Measurements from ENCODE around the gene PPT1. TPM values are rescaled to one million over a fixed set of nuclear protein-coding genes. Genes with fewer than 3 reads are reported as not detected.

Gene PPT1
- total RNA-seq, 1 experiment from 2014 or later = 57.8 TPM

DNA sequence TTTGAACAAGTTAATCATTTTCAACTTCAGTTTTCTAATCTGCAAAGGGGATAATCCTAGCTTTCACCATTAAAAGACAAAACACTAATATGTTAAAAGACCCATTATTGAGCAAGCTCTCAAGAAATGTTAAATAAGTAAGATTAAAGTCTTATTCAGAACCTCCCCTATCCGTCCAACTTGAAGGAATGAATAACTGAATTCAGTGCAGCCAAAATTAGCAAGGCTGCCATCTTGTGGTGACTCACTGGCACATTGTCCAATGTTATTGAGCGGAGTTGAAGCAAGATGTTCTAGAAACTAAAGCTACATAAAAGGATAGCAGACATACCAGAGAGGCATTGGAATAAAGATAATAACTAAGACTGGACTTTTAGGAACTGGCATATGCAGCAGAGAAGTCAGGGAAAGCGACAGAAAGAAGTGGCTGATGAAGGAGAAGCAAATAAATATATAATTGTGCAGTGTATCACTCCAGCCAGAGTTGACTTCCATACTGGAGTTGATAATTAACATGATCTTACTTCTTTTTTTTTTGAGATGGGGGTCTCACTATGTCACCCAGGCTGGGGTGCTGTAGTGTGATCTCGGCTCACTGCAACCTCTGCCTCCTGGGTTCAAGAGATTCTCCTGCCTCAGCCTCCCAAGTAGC, 64.7 kb downstream of the PPT1 start:
- DNase-seq = peak; percentile 60
- CTCF ChIA-PET = interaction anchor here (1.0 to 5.3 kb wide), 5 partner anchors 51 to 130 kb away, joined by 3 to 36 read pairs (median 7); no protein-coding TSS in a partner anchor
- Mint-ChIP-seq H3K36me3 (ENCODE audit: insufficient read depth, unreplicated experiment) (no peaks in the 10 kb centered on the region), H3K27ac (ENCODE audit: unreplicated experiment) (no peak overlapping the region), H3K4me1 (ENCODE audit: low read depth, unreplicated experiment) (peaks cover 19% of the 10 kb centered on the region), H3K9me3 (ENCODE audit: low read depth, unreplicated experiment) (no peaks in the 10 kb centered on the region), H3K4me3 (ENCODE audit: low read depth, unreplicated experiment) (no peak overlapping the region), H3K27me3 (ENCODE audit: unreplicated experiment) (peaks cover 17% of the 10 kb centered on the region)
- BruUV-seq (replicated peaks) = no TSS peak
- TF ChIP-seq, protein P1, sequence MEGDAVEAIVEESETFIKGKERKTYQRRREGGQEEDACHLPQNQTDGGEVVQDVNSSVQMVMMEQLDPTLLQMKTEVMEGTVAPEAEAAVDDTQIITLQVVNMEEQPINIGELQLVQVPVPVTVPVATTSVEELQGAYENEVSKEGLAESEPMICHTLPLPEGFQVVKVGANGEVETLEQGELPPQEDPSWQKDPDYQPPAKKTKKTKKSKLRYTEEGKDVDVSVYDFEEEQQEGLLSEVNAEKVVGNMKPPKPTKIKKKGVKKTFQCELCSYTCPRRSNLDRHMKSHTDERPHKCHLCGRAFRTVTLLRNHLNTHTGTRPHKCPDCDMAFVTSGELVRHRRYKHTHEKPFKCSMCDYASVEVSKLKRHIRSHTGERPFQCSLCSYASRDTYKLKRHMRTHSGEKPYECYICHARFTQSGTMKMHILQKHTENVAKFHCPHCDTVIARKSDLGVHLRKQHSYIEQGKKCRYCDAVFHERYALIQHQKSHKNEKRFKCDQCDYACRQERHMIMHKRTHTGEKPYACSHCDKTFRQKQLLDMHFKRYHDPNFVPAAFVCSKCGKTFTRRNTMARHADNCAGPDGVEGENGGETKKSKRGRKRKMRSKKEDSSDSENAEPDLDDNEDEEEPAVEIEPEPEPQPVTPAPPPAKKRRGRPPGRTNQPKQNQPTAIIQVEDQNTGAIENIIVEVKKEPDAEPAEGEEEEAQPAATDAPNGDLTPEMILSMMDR (IDR thresholded peaks at IDR 0.05; ENCODE audit: unreplicated experiment) = peak; percentile 50
- intact Hi-C loops (cut with micrococcal nuclease; ENCODE audit: unreplicated experiment) = loop anchor here (1.0 to 5.0 kb wide), 3 partner anchors 45 to 216 kb away; no protein-coding TSS in a partner anchor

- peak; percentile 47 for DNase-seq
- peaks cover 17% of the 10 kb centered on the region for H3K27me3 Mint-ChIP-seq (ENCODE audit: unreplicated experiment)
- no peak overlapping the region for H3K4me3 Mint-ChIP-seq (ENCODE audit: low read depth, unreplicated experiment)
- CTCF ChIA-PET = interaction anchor here (1.1 to 5.3 kb wide), 3 partner anchors 9 to 129 kb away, joined by 4 to 36 read pairs (median 8); partner anchors contain the start of gene MYCL
- no peak overlapping the region for H3K27ac Mint-ChIP-seq (ENCODE audit: unreplicated experiment)
- H3K36me3 Mint-ChIP-seq (ENCODE audit: insufficient read depth, unreplicated experiment) = no peaks in the 10 kb centered on the region
- peaks cover 3% of the 10 kb centered on the region for H3K9me3 Mint-ChIP-seq (ENCODE audit: low read depth, unreplicated experiment)
- peaks cover 19% of the 10 kb centered on the region for H3K4me1 Mint-ChIP-seq (ENCODE audit: low read depth, unreplicated experiment)
- TF ChIP-seq, protein P1 (IDR thresholded peaks at IDR 0.05; ENCODE audit: unreplicated experiment) = no peak
- intact Hi-C loops (cut with micrococcal nuclease; ENCODE audit: unreplicated experiment) = loop anchor here (5.0 kb wide), 1 partner anchor 43 kb away; no protein-coding TSS in a partner anchor
- BruUV-seq (replicated peaks) = no TSS peak
These were observed 66.4 kb downstream of the PPT1 start for GRCh38 chr1:40030528-40031135.

DNA sequence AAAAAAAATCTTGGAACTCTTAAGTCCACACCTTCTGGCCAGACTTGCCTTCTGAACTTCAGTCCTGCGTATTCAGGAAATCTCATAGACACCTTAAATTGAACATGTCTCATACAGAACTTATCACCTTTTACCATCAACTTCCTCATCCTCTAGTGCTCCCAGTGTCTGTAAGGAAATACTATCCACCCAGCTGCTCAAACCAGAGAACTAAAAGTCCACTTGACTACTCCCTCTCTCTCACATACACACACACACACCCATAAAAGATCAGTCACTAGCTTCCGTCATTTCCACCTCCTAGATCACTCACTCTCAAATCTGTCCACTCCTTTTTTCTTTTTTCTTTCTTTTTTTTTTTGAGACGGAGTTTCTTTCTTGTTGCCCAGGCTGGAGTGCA, 67.4 kb downstream of the PPT1 start:
- Mint-ChIP-seq H3K9me3 (ENCODE audit: low read depth, unreplicated experiment) (peaks cover 3% of the 10 kb centered on the region), H3K36me3 (ENCODE audit: insufficient read depth, unreplicated experiment) (no peaks in the 10 kb centered on the region), H3K4me1 (ENCODE audit: low read depth, unreplicated experiment) (peaks cover 19% of the 10 kb centered on the region), H3K27ac (ENCODE audit: unreplicated experiment) (no peak overlapping the region), H3K4me3 (ENCODE audit: low read depth, unreplicated experiment) (no peak overlapping the region), H3K27me3 (ENCODE audit: unreplicated experiment) (peaks cover 17% of the 10 kb centered on the region)
- intact Hi-C loops (cut with micrococcal nuclease; ENCODE audit: unreplicated experiment) = loop anchor here (5.0 kb wide), 1 partner anchor 42 kb away; no protein-coding TSS in a partner anchor
- DNase-seq = no peak
- BruUV-seq (replicated peaks) = no TSS peak
- CTCF ChIA-PET = interaction anchor here (0.6 to 2.0 kb wide), 3 partner anchors 10 to 128 kb away, joined by 3 to 8 read pairs (median 4); partner anchors contain the start of gene MYCL
- TF ChIP-seq, protein P1 (IDR thresholded peaks at IDR 0.05; ENCODE audit: unreplicated experiment) = no peak

GRCh38 chr1:40027647-40028046, 69.4 kb downstream of the PPT1 start:
- no TSS peak for BruUV-seq (replicated peaks)
- CTCF ChIA-PET = no interaction called here

More at GRCh38 chr1:40027647-40028046, 69.4 kb downstream of the PPT1 start:
- Mint-ChIP-seq H3K27me3 (ENCODE audit: unreplicated experiment) (peaks cover 17% of the 10 kb centered on the region), H3K4me3 (ENCODE audit: low read depth, unreplicated experiment) (no peak overlapping the region), H3K9me3 (ENCODE audit: low read depth, unreplicated experiment) (peaks cover 3% of the 10 kb centered on the region), H3K36me3 (ENCODE audit: insufficient read depth, unreplicated experiment) (no peaks in the 10 kb centered on the region), H3K4me1 (ENCODE audit: low read depth, unreplicated experiment) (peaks cover 17% of the 10 kb centered on the region), H3K27ac (ENCODE audit: unreplicated experiment) (no peak overlapping the region)
- intact Hi-C loops (cut with micrococcal nuclease; ENCODE audit: unreplicated experiment) = no loop called here
- DNase-seq = no peak
- TF ChIP-seq, protein P1 (IDR thresholded peaks at IDR 0.05; ENCODE audit: unreplicated experiment) = no peak
